Mammary epithelial cell (primary cell): Measurements from ENCODE around the gene PRKCG.

Experiments
- EZH2 ChIP-seq: IDR thresholded peaks from 2 replicates; pipeline ENCODE4 v1.6.1; 2012; ENCODE audit warnings: low read length, inconsistent platforms, borderline replicate concordance
- TF ChIP-seq, protein P1 (sequence below), 2 donors: IDR thresholded peaks in 1 of 2; conservative IDR thresholded peaks in 1 of 2; 2 replicates each; pipeline ENCODE4 v1.5.1; 2011 to 2012; ENCODE audit warnings: inconsistent platforms in 2 of 2, low read length in 2 of 2, mild to moderate bottlenecking in 2 of 2, control low read depth in 1 of 2, low read depth in 1 of 2; ENCODE audit not compliant: insufficient read depth in 1 of 2; ENCODE audit errors: extremely low read depth in 1 of 2

DNA sequence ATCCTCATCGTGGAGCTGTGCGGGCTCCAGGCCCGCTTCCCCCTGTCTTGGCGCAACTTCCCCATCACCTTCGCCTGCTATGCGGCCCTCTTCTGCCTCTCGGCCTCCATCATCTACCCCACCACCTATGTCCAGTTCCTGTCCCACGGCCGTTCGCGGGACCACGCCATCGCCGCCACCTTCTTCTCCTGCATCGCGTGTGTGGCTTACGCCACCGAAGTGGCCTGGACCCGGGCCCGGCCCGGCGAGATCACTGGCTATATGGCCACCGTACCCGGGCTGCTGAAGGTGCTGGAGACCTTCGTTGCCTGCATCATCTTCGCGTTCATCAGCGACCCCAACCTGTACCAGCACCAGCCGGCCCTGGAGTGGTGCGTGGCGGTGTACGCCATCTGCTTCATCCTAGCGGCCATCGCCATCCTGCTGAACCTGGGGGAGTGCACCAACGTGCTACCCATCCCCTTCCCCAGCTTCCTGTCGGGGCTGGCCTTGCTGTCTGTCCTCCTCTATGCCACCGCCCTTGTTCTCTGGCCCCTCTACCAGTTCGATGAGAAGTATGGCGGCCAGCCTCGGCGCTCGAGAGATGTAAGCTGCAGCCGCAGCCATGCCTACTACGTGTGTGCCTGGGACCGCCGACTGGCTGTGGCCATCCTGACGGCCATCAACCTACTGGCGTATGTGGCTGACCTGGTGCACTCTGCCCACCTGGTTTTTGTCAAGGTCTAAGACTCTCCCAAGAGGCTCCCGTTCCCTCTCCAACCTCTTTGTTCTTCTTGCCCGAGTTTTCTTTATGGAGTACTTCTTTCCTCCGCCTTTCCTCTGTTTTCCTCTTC, 8.0 kb upstream of the PRKCG start:
- TF ChIP-seq, protein P1, sequence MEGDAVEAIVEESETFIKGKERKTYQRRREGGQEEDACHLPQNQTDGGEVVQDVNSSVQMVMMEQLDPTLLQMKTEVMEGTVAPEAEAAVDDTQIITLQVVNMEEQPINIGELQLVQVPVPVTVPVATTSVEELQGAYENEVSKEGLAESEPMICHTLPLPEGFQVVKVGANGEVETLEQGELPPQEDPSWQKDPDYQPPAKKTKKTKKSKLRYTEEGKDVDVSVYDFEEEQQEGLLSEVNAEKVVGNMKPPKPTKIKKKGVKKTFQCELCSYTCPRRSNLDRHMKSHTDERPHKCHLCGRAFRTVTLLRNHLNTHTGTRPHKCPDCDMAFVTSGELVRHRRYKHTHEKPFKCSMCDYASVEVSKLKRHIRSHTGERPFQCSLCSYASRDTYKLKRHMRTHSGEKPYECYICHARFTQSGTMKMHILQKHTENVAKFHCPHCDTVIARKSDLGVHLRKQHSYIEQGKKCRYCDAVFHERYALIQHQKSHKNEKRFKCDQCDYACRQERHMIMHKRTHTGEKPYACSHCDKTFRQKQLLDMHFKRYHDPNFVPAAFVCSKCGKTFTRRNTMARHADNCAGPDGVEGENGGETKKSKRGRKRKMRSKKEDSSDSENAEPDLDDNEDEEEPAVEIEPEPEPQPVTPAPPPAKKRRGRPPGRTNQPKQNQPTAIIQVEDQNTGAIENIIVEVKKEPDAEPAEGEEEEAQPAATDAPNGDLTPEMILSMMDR (conservative IDR thresholded peaks at IDR 0.05 in 1 of 2, IDR thresholded peaks at IDR 0.05 in 1 of 2; ENCODE audit: extremely low read depth in 1 of 2, insufficient read depth in 1 of 2, low read depth in 1 of 2, low read length in 2 of 2): no peak
- TF ChIP-seq EZH2: no peak
